K562 (cell line): ENCODE results near the gene COBLL1. TPM values are rescaled to one million over a fixed set of nuclear protein-coding genes. Genes with fewer than 3 reads are reported as not detected.

Experiments
- ATAC-seq: fragments of 200-7000 bp; cut with Tn5 transposase; 3 replicates; pipeline ENCODE4 v1.9.1; 2020; ENCODE audit warnings: moderate library complexity
- BruUV-seq: library from RNA; stranded (reverse); fragments of 400-500 nt; replicated peaks from 2 replicates; lab custom pipeline; 2021; lab: Mats Ljungman, UMichigan
- CTCF ChIA-PET: fragments of 300-600 bp; formaldehyde crosslinking; extraction: SDS; loops from one replicate; lab custom pipeline; 2021; ENCODE audit warnings: low intra/inter-chr PET ratio; lab: Yijun Ruan, JAX
- POLR2A ChIA-PET: fragments of 300-600, 350-650 bp; sonication (Branson Sonifier 250); formaldehyde crosslinking; extraction: SDS; loops from one replicate; lab custom pipeline; 2021; ENCODE audit warnings: antibody characterized with exemption, inconsistent platforms; lab: Yijun Ruan, JAX
- DNase-seq, 4 experiments: peaks; one replicate each; pipeline versions ENCODE4 v3.0.0 to v3.0.0-alpha.2; 2011 to 2018; ENCODE audit warnings: low spot score in 3 of 4, mixed read lengths in 3 of 4; ENCODE audit errors: extremely low read depth in 1 of 4
- FAIRE-seq: peaks from 2 replicates; lab custom pipeline; 2011; peaks lifted over from hg19 to GRCh38; lab: Jason Lieb, UNC
- H2AFZ ChIP-seq: 2 replicates; pipeline ENCODE4 v1.6.0; 2011; ENCODE audit warnings: low read depth, low read length, control low read depth, inconsistent platforms
- H3K27ac ChIP-seq: fragments of 200-600 bp; 3 replicates; pipeline ENCODE4 v1.8.0; 2011; ENCODE audit warnings: low read depth, mild to moderate bottlenecking, control low read depth, inconsistent platforms, low read length, moderate library complexity, mixed read lengths; ENCODE audit errors: extremely low read depth
- H3K27me3 ChIP-seq, 2 experiments: fragments of 300-600 bp in 1 of 2; 2 replicates in 1 of 2; 3 replicates in 1 of 2; pipeline versions ENCODE4 v1.6.0 to v1.8.0; 2011; ENCODE audit warnings: inconsistent platforms in 2 of 2, low read length in 2 of 2, mild to moderate bottlenecking in 1 of 2, mixed read lengths in 1 of 2, moderate library complexity in 1 of 2; ENCODE audit not compliant: control insufficient read depth in 2 of 2, insufficient read depth in 2 of 2
- H3K36me3 ChIP-seq: fragments of 300-600 bp; 3 replicates; pipeline ENCODE4 v1.8.0; 2011; ENCODE audit warnings: mild to moderate bottlenecking, low read length, inconsistent platforms; ENCODE audit not compliant: control insufficient read depth, insufficient read depth
- H3K4me1 ChIP-seq, 2 experiments: fragments of 200-600 bp in 1 of 2; replicated peaks in 1 of 2; 2 replicates in 1 of 2; 3 replicates in 1 of 2; pipeline versions ENCODE4 v1.5.1 to v1.8.0; 2011; ENCODE audit warnings: inconsistent platforms in 2 of 2, low read length in 2 of 2, mild to moderate bottlenecking in 1 of 2, mixed read lengths in 1 of 2, moderate library complexity in 1 of 2; ENCODE audit not compliant: control insufficient read depth in 2 of 2, insufficient read depth in 2 of 2
- H3K4me2 ChIP-seq: 2 replicates; pipeline ENCODE4 v1.6.1; 2011; ENCODE audit warnings: low read length, control low read depth, inconsistent platforms, mixed read lengths; ENCODE audit not compliant: insufficient read depth
- H3K4me3 ChIP-seq: fragments of 200-600 bp; sonication (generic), shearing (Covaris generic); 2 replicates; pipeline ENCODE4 v1.5.1; 2016; ENCODE audit warnings: control low read depth, inconsistent platforms
- H3K79me2 ChIP-seq: fragments of 200-600 bp; 3 replicates; pipeline ENCODE4 v1.8.0; 2011; ENCODE audit warnings: low read length, inconsistent platforms; ENCODE audit not compliant: control insufficient read depth, insufficient read depth
- H3K9ac ChIP-seq, 2 experiments: 2 replicates each; pipeline versions ENCODE4 v1.6.0 to v1.6.1; 2011; ENCODE audit warnings: low read depth in 2 of 2, low read length in 2 of 2, control low read depth in 1 of 2, inconsistent platforms in 1 of 2, mild to moderate bottlenecking in 1 of 2, mixed read lengths in 1 of 2; ENCODE audit not compliant: insufficient read depth in 1 of 2
- H3K9me1 ChIP-seq: one replicate; pipeline ENCODE4 v1.6.0; 2011; ENCODE audit warnings: inconsistent platforms, mild to moderate bottlenecking, low read length, moderate library complexity; ENCODE audit not compliant: control insufficient read depth, insufficient read depth
- H3K9me3 ChIP-seq: replicated peaks from 2 replicates; pipeline ENCODE4 v1.5.1; 2011; ENCODE audit warnings: low read depth, low read length, inconsistent platforms; ENCODE audit not compliant: control insufficient read depth, insufficient read depth
- H4K20me1 ChIP-seq: replicated peaks from 2 replicates; pipeline ENCODE4 v1.6.1; 2011; ENCODE audit warnings: low read length, inconsistent platforms, mixed read lengths; ENCODE audit not compliant: control insufficient read depth, insufficient read depth
- FIP1L1 ChIP-seq: fragments of 200-400 bp; formaldehyde crosslinking; IDR thresholded peaks from 2 replicates; pipeline ENCODE4 v1.6.1; 2018; ENCODE audit warnings: mild to moderate bottlenecking, low read depth, low read length; ENCODE audit not compliant: poor library complexity, severe bottlenecking
- HDAC1 ChIP-seq, 2 experiments: fragments of 450-650 bp; IDR thresholded peaks; 2 replicates each; pipeline ENCODE4 v1.6.1; 2016 to 2017; ENCODE audit warnings: inconsistent platforms in 1 of 2, mild to moderate bottlenecking in 1 of 2, moderate library complexity in 1 of 2
- LARP7 ChIP-seq: fragments of 450-650 bp; IDR thresholded peaks from 2 replicates; pipeline ENCODE4 v1.6.1; 2016
- PTBP1 ChIP-seq: fragments of 200-400 bp; formaldehyde crosslinking; IDR thresholded peaks from 2 replicates; pipeline ENCODE4 v1.6.1; 2017; ENCODE audit warnings: low read depth, low read length
- RBFOX2 ChIP-seq: fragments of 200-400 bp; formaldehyde crosslinking; IDR thresholded peaks from 2 replicates; pipeline ENCODE4 v1.6.1; 2017; ENCODE audit warnings: low read depth, mild to moderate bottlenecking, low read length, moderate library complexity
- ZNF263 ChIP-seq: sonication (generic); formaldehyde crosslinking; IDR thresholded peaks from 2 replicates; pipeline ENCODE4 v1.8.0; 2022; ENCODE audit warnings: mild to moderate bottlenecking, missing genetic modification reagents, borderline replicate concordance
- ZNF740 ChIP-seq, 3 experiments: fragments of 200-800 bp in 1 of 3; sonication (Bioruptor generic) in 1 of 3; sonication (generic) in 1 of 3; formaldehyde crosslinking in 1 of 3; IDR thresholded peaks; 2 replicates each; pipeline versions ENCODE4 v1.6.1 to v1.8.0; 2016 to 2022; ENCODE audit warnings: mild to moderate bottlenecking in 2 of 3, missing compliant biosample characterization in 2 of 3, missing genetic modification characterization in 2 of 3, missing genetic modification reagents in 1 of 3
- WGBS: fragments of 100-300 bp; shearing (Covaris generic); methylation state at CpG from one replicate; pipeline ENCODE4 v1.1.6; 2016; ENCODE audit warnings: low coverage, mixed read lengths; ENCODE audit not compliant: insufficient coverage; ENCODE audit errors: missing lambda C conversion rate; 5-methylcytosine and 5-hydroxymethylcytosine counted together
- in situ Hi-C: fragments of 300-500 bp; cut with MboI; formaldehyde crosslinking; loops from 4 replicates; pipeline ENCODE4 v1.15.0; 2018; ENCODE audit warnings: inconsistent platforms, mixed read lengths
- intact Hi-C: fragments of 100-400 bp; cut with micrococcal nuclease; formaldehyde crosslinking; loops from 2 replicates; pipeline ENCODE4 v1.14.2; 2022
- polyA plus RNA-seq, 8 experiments: library from polyadenylated mRNA; depleted of rRNA in 4 of 8; stranded (reverse) in 5 of 8; unstranded in 3 of 8; fragments of >200 nt; fragmentation: Nextera tagmentation in 2 of 8; fragmentation: Illumina TruSeq in 1 of 8; extraction: Ambion mirVana in 2 of 8; extraction: Trizol in 1 of 8; gene quantifications; 2 replicates each; pipeline versions ENCODE4 v1.2.1 to v1.2.3, GENCODE V29; 2011 to 2014; ENCODE audit warnings: inconsistent platforms in 1 of 8, missing spikeins in 1 of 8
- total RNA-seq, 7 experiments: library from RNA; depleted of rRNA in 6 of 7; stranded (reverse); fragments of >200 nt in 6 of 7; fragmentation: Illumina TruSeq in 2 of 7; extraction: Trizol in 2 of 7; gene quantifications; 2 replicates each; pipeline versions ENCODE4 v1.2.1 to v1.2.3, GENCODE V29; 2011 to 2021; ENCODE audit warnings: low replicate concordance in 1 of 7

COBLL1 gene
- total and polyA plus RNA-seq, 9 of the 15 experiments (the other 6 are each of a cell fraction or from before 2014, with no cell fraction given), result 0.07 to 1.6 (median 0.71) TPM

- H3K4me1 ChIP-seq, result no peaks in the 10 kb centered on the region
- no peak overlapping the region for H3K9ac ChIP-seq
- intact Hi-C loops (no loop called here), in situ Hi-C loops (no loop called here)
- no peak overlapping the region for H2AFZ ChIP-seq
- no peak for FAIRE-seq
- BruUV-seq, result no TSS peak
- WGBS, result 0% methylated on average over 1 of the region's 1 CpG
- no peak overlapping the region for H3K4me3 ChIP-seq
- no peaks in the 10 kb centered on the region for H3K36me3 ChIP-seq
- ATAC-seq, result no peak
- H3K27ac ChIP-seq, result no peak overlapping the region
- no peaks in the 10 kb centered on the region for H4K20me1 ChIP-seq
- no peaks in the 10 kb centered on the region for H3K9me3 ChIP-seq
- H3K79me2 ChIP-seq, result no peaks in the 10 kb centered on the region
- H3K9me1 ChIP-seq, result no peaks in the 10 kb centered on the region
- ChIA-PET POLR2A (no interaction called here), CTCF (no interaction called here)
- TF ChIP-seq ZNF263 (CRISPR knock-in tag) (no peak), LARP7 (no peak), ZNF740 (CRISPR knock-in tag; IDR thresholded peaks at IDR 0.05) (no peak), ZNF740 (tag; IDR thresholded peaks at IDR 0.05) (no peak), HDAC1 (IDR thresholded peaks at IDR 0.05) (no peak), FIP1L1 (no peak), RBFOX2 (no peak), PTBP1 (no peak)
- no peaks in the 10 kb centered on the region for H3K27me3 ChIP-seq
- no peak for DNase-seq
- H3K4me2 ChIP-seq, result no peak overlapping the region
Measured at GRCh38 chr2:164644036-164644700, 197.5 kb downstream of the COBLL1 start.
